HG02943 (cell line): ENCODE data around the gene FAHD2B.
"Not testable (repeated sequence)": the region's sequence is repeated elsewhere in the genome, so short reads cannot be mapped to it uniquely, and the experiment has no call there.

Experiments used
- ATAC-seq: cut with Tn5 transposase; IDR thresholded peaks from one replicate; pipeline ENCODE4 v1.9.1; 2021; ENCODE audit warnings: mild to moderate bottlenecking, low read depth, moderate library complexity; ENCODE audit not compliant: unreplicated experiment

Gene FAHD2B, protein sequence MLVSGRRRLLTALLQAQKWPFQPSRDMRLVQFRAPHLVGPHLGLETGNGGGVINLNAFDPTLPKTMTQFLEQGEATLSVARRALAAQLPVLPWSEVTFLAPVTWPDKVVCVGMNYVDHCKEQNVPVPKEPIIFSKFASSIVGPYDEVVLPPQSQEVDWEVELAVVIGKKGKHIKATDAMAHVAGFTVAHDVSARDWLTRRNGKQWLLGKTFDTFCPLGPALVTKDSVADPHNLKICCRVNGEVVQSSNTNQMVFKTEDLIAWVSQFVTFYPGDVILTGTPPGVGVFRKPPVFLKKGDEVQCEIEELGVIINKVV

DNA sequence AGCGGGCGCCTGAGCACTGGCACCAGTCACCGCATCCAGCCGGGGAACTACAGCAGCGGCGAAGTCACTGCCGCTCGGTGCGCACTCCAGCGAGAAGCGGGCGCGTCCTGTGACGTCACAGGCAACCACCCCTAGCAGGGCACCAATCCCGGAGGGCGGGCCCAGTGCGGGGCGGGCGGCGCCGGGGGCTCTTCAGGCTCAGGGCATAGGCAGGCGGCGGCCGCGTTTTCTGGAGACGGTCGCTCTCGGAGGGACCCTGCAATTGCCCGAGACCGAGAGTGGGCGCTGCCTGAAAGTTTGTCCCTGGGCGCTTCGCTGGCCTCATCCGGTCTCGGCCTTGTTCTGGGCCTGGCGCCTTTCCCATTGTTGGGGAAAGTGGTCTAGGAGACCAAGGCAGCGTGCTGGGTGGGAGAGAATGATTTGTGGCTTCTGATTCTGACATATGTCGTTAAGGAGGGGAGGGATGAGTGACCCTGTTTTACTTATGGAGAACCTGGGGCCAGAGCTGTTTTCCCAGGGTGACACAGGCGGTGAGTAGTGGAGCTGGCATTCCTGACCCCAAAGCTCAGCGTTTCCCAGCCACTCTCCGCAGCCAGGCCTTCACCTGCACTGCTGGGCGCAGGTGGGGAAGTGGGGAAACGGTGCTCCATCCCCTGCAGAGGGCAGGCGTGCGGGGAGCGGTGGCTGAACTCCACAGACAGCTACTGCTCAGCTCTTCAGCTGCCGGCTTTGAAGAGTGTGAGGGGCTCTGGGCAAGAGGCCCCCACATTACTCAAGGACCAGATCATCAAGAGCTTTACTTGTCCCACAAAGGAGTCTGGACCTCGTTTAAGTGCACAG, at the start of gene FAHD2B:
Gene FAHD2B, minus strand, starts transcription at position 111 of the 840 bp plus-strand sequence. CDS start 3,176 bp downstream, outside the sequence.
- peak; percentile 71 for ATAC-seq

GRCh38 chr2:97144016-97144415, 49.3 kb upstream of the FAHD2B start:
- ATAC-seq, result not testable (repeated sequence)

- not testable (repeated sequence) for ATAC-seq
These were observed 34.4 kb upstream of the FAHD2B start for GRCh38 chr2:97129090-97129489.

DNA sequence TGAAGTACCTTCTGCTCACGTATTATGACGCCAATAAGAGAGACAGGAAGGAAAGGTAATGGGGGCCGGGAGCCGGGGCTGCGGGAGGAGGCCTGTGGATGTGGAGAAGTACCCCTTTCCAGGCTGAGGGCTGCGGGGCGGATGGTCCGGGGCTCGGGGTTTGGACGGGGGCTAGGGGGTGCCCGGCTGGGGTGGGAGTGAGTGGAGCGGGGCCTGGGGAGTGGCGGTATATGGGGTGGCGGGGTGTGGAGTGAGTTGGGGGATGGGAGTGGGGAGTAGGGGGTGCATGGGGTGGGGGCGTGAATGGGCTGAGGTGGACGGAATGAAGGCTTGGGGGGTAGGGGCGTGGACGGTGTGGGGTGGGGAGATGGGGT, 19.2 kb upstream of the FAHD2B start:
- not testable (repeated sequence) for ATAC-seq

DNA sequence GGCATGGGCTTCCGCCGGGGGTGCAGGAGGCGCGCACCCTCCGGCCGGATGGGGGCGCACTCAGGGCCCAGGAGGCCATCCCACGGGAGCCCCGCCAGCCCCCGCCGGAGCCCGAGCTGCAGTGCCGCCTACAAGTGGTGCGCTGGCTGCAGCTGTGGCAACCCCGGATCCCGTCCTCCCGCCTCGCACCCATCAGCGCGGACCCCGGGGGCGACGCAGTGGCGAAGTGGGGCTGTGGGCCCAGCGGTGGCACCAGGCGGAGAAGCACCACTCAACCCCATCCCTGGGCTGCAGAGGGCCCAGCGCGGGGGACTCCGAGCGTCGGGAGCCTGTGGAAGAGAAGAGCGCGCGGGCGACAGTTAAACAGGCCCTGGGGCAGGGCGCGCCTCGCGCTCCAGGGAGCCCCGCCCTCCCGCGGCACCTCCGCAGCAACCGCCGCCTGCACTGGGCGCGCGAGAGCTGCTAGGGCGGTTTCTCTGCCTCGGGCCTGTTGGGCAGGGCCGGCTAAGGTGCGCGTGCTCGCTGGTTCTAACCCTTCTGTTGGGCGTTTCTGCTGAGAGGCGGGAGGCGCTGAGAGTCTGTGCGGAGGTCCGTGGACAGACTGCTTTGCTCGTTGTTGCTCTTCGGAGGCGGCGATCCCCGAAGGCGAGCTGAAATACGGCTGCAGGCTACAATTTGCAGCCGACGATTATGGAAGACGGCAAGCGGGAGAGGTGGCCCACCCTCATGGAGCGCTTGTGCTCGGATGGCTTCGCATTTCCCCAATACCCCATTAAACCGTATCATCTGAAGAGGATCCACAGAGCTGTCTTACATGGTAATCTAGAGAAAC, 18.6 kb upstream of the FAHD2B start, which contains the start of gene ANKRD36:
Gene ANKRD36, plus strand, starts transcription at position 104 of the 832 bp plus-strand sequence. Its CDS starts 587 bp downstream, at position 691.
- peak; percentile 90 for ATAC-seq

DNA sequence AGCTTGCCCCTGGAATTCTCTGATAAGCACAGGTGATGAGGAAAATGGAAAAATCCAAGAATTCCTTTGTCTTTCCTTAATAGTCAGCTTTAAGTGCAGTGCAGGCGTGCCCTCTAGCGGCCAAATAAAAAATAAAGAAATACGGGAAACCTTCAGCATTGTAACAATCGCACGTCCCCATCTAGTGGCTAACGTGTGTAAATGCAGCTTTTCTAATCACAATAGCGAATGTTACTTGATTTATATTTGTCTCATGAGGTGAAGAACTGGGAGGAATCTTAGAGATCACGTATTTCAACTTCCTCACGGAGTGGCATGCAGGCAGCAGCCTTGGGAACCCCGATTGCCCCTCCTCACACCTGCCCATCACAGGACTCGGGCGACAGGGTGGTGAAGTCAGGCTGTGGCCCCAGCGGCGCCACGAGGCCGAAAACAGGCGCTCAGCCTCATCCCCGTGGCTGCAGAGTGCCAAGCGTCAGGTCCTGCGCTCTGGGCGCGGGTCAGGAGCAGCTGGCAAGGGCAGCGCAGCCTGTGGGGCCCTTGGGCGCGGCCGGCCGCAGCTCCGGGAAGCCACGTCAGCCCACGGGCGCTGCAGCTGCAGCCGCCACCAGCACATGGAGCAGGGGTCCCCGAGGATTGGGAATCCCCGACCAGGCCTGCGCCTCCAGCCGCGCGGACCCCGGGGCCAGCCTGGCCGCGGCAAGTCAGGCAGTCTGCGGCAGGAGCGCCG, 17.8 kb upstream of the FAHD2B start:
- peak; percentile 64 for ATAC-seq

GRCh38 chr2:97111246-97111645, 16.6 kb upstream of the FAHD2B start:
- ATAC-seq, result not testable (repeated sequence)

GRCh38 chr2:97106878-97107277, 12.2 kb upstream of the FAHD2B start:
- not testable (repeated sequence) for ATAC-seq

- ATAC-seq, result not testable (repeated sequence)
These were observed 4.2 kb upstream of the FAHD2B start for GRCh38 chr2:97098786-97099372.

GRCh38 chr2:97095661-97096060, 979 bp upstream of the FAHD2B start:
- ATAC-seq, result no peak

- peak; percentile 14 for ATAC-seq
These were observed 505 bp downstream of the FAHD2B start for GRCh38 chr2:97093983-97094771.

- not testable (repeated sequence) for ATAC-seq
These were observed 1.7 kb downstream of the FAHD2B start for GRCh38 chr2:97092946-97093345.

DNA sequence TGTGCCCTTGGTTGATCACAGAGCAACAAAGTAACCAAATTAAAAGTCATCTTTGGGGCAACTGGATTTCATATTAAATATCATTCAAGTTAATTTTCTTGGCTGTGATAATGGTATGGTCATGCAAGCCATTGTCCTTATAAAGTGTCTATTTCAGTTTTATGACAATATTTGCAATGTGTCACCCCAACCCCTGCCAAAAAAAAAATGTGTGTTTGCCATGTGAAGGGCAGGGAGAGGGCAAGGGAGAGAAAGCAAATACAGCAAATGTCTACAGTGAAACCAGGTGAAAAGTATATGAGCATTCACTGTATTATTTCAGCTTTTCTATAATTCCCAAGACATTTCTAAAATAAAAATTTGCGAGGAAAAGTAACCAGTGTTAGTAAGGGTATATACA, 6.0 kb downstream of the FAHD2B start:
- ATAC-seq, result not testable (repeated sequence)

DNA sequence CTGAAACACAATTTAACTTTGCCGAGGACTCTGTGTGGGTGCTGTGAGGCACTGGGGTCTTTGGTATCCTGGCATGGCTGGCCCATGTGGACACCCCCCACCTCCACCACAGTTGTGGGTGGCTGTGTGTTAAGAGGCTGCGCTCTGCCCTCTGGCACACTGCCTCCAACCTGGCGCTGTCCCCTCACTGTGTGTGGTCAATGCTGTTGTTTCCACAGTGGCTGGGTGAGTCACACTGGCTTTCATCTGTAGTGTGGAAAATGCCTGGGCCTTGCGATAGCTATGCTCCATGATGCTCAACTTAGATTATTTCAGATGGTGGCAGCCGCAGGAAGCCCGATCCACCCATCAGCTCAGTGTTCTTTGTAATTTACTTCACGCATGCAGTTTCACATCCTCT, 9.6 kb downstream of the FAHD2B start:
- ATAC-seq, result not testable (repeated sequence)

- not testable (repeated sequence) for ATAC-seq
These were observed 11.2 kb downstream of the FAHD2B start for GRCh38 chr2:97083516-97083915.

GRCh38 chr2:97082206-97082605, 12.5 kb downstream of the FAHD2B start:
- ATAC-seq, result not testable (repeated sequence)

GRCh38 chr2:97080855-97081254, 13.8 kb downstream of the FAHD2B start:
- not testable (repeated sequence) for ATAC-seq

GRCh38 chr2:97077213-97077612, 17.5 kb downstream of the FAHD2B start:
- ATAC-seq, result not testable (repeated sequence)

DNA sequence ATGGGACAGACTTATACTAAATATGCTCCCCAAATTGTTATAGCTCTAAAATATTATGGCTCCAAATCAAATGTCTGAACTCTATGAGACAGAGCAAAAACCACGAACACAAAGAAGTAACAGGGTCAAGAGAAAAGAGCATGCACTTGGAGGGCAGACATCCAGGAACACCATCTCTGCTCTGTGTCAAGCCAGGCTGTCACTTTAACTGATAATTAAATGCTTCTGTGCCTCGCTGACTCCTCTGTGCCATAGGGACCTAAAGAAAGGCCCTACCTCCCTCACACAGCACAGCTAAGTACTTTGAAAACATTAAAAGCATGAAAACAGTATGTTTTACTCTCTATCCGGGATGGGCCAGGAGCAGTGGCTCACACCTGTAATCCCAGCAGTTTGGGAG, 23.8 kb downstream of the FAHD2B start:
- ATAC-seq, result not testable (repeated sequence)
